ENCODE results near the gene ADGRV1.

GRCh38 chr5:91164424-91164823, 605.8 kb downstream of the ADGRV1 start:
- TF ChIP-seq EZH2 (IDR thresholded peaks at IDR 0.05; ENCODE audit: borderline replicate concordance, low read depth, low read length, severe bottlenecking) (no peak), CTCF (IDR thresholded peaks at IDR 0.05; ENCODE audit: borderline replicate concordance, extremely low read depth, low read length, poor library complexity, severe bottlenecking) (no peak)

All from DND-41 (cell line).